HG03432 (cell line): ENCODE measurements around the gene CHRNB2.

Experiments
- ATAC-seq: cut with Tn5 transposase; IDR thresholded peaks from one replicate; pipeline ENCODE4 v1.9.1; 2021; ENCODE audit warnings: mild to moderate bottlenecking, moderate library complexity; ENCODE audit not compliant: unreplicated experiment

The CHRNB2 gene

DNA sequence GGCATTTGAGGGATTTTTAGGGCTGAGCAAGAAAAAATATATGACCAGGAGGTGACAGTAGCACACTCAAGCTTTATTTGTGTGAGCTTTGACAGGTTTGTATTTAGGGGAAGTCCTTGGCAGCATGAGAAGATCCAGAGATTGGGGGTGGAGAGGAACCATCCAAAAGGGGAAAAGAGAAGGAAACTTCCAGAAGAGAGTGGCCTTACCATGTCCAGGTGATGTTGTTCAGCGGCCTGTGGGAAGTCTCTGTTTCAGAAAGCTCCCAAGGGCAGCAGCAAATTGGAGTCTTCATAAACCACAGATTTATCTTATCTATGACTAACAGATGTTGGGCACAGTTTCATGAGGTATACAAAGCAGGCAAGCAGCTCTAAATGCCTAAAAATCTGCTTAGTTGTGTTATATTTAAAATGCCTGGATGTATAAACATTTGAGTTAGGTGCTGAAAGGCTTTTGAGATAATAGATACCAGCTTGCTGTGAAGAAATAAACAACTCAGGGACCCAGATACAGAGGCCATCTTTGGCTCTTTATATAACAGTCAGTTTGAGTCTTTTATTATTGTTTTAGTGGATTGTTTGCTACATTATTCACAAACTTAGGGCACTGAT, 61.6 kb downstream of the CHRNB2 start:
- no peak for ATAC-seq
